Breast epithelium (tissue), 3 donors: Measurements from ENCODE around the gene MAN1C1.

Experiments
- POLR2A ChIP-seq: fragments of 450-650 bp; IDR thresholded peaks from one replicate; pipeline ENCODE4 v1.6.1; 2016; ENCODE audit warnings: antibody characterized with exemption, mild to moderate bottlenecking, moderate library complexity
- POLR2AphosphoS5 ChIP-seq, 3 donors: sonication (generic); formaldehyde crosslinking; IDR thresholded peaks; one replicate each; pipeline ENCODE4 v1.6.1; 2017; ENCODE audit warnings: antibody characterized with exemption in 3 of 3
- TF ChIP-seq, protein P1 (sequence below), 3 donors: fragments of 450-650 bp; IDR thresholded peaks; one replicate each; pipeline ENCODE4 v1.5.1; 2016 to 2017; ENCODE audit warnings: antibody characterized with exemption in 3 of 3, mild to moderate bottlenecking in 3 of 3, moderate library complexity in 3 of 3

DNA sequence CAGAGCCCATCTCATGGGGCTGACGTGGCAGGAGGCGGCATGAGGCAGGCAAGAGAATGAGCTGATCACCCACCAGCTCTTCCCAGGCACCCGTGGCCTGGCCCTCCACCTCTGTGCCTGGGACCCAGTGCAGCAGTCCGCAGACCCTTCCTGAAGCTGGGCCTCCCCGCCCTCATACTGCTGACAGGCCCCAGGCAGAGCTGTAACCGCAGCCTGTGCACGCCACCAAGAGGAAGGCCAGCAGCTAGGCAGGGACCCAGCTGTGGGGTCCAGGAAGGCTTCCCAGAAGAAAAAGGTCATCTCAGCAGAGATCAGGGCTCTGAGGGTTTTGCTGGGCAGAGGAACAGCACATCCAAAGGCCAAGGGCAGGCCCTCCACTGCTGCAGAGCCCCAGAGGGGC is 193.3 kb downstream of the MAN1C1 start:
- TF ChIP-seq, protein P1, sequence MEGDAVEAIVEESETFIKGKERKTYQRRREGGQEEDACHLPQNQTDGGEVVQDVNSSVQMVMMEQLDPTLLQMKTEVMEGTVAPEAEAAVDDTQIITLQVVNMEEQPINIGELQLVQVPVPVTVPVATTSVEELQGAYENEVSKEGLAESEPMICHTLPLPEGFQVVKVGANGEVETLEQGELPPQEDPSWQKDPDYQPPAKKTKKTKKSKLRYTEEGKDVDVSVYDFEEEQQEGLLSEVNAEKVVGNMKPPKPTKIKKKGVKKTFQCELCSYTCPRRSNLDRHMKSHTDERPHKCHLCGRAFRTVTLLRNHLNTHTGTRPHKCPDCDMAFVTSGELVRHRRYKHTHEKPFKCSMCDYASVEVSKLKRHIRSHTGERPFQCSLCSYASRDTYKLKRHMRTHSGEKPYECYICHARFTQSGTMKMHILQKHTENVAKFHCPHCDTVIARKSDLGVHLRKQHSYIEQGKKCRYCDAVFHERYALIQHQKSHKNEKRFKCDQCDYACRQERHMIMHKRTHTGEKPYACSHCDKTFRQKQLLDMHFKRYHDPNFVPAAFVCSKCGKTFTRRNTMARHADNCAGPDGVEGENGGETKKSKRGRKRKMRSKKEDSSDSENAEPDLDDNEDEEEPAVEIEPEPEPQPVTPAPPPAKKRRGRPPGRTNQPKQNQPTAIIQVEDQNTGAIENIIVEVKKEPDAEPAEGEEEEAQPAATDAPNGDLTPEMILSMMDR (IDR thresholded peaks at IDR 0.05): no peak
- no peak for TF ChIP-seq POLR2AphosphoS5 (IDR thresholded peaks at IDR 0.05)
- TF ChIP-seq POLR2A: no peak
